HG02678 (cell line): ENCODE measurements around the gene IGFL2.
"Not testable (repeated sequence)": the region's sequence is repeated elsewhere in the genome, so short reads cannot be mapped to it uniquely, and the experiment has no call there.

Experiments
- ATAC-seq: cut with Tn5 transposase; IDR thresholded peaks from one replicate; pipeline ENCODE4 v1.9.1; 2021; ENCODE audit warnings: mild to moderate bottlenecking, moderate library complexity; ENCODE audit not compliant: unreplicated experiment

The IGFL2 gene

GRCh38 chr19:46206682-46207081 is 58.6 kb downstream of the IGFL2 start:
- no peak for ATAC-seq

- ATAC-seq = not testable (repeated sequence)
Observed at GRCh38 chr19:46207858-46208257, 59.8 kb downstream of the IGFL2 start.

DNA sequence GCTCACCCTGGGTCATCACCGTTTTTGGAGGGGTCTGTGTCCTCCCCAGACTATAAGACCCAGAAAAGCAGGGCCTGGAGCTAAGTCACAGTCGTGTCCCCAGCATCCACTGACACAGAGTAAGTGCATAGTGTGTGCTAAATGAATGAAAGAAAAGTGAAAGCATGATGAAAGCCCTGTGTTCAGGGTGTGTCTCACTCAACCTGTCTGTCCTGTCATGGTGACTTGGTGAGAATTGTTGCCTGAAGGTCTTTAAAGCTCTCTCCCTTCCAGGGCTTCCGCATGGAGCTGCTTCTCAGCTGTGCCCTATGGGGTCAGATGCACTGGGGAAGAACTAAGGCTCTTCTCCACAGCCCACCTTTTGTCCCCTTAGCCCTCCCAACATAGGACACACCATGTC is 61.0 kb downstream of the IGFL2 start:
- no peak for ATAC-seq

- no peak for ATAC-seq
Observed at GRCh38 chr19:46209472-46209871, 61.4 kb downstream of the IGFL2 start.

DNA sequence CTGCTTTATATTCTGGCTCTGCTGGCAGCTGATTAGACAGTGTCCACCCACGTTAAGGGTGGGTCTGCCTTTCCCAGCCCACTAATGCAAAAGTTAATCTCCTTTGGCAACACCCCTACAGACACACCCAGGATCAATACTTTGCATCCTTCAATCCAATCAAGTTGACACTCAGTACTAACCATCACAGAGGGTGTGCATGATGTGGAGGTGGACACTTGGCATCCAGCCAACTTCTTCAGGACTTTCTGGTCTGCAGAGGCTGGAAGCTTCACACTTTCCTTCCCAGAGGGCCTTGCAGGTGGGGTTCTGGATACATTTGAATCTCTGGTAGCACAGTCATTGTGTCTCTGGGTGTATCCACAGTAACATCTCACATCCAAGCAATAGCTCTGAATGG is 62.6 kb downstream of the IGFL2 start:
- ATAC-seq = no peak
